ENCODE measurements around the gene HSD17B11.

- no peak for TF ChIP-seq HMGXB4 (CRISPR knock-in tag; IDR thresholded peaks at IDR 0.05; ENCODE audit: borderline replicate concordance)
- no peak for TF ChIP-seq CTCF (IDR thresholded peaks at IDR 0.05)
- no peak for TF ChIP-seq POLR2A (IDR thresholded peaks at IDR 0.05; ENCODE audit: low read length)
These were observed 57.7 kb downstream of the HSD17B11 start for GRCh38 chr4:87333267-87333666.
